GM12892 (cell line): ENCODE measurements around the gene SLC35A5.
A peak's percentile ranks its signal among the peaks of the same experiment; 100 is the strongest.
"Not testable (repeated sequence)": the region's sequence is repeated elsewhere in the genome, so short reads cannot be mapped to it uniquely, and the experiment has no call there.

ENCODE experiments used
- DNase-seq: peaks from one replicate; pipeline ENCODE4 v3.0.0; 2011; ENCODE audit not compliant: insufficient read length
- FAIRE-seq: peaks from 2 replicates; lab custom pipeline; 2011; peaks lifted over from hg19 to GRCh38; lab: Jason Lieb, UNC
- POLR2A ChIP-seq: IDR thresholded peaks from 2 replicates; pipeline ENCODE4 v1.6.1; 2011; ENCODE audit warnings: low read depth, low read length, control low read depth
- POLR2AphosphoS5 ChIP-seq: IDR thresholded peaks from 2 replicates; pipeline ENCODE4 v1.6.1; 2011; ENCODE audit warnings: low read depth, low read length, control low read depth
- TAF1 ChIP-seq: IDR thresholded peaks from 2 replicates; pipeline ENCODE4 v1.6.1; 2011; ENCODE audit warnings: low read depth, mild to moderate bottlenecking, control low read depth, low read length, borderline replicate concordance

Gene SLC35A5

GRCh38 chr3:112555535-112556170, 6.2 kb upstream of the SLC35A5 start:
- no peak for DNase-seq
- FAIRE-seq, result no peak
- no peak for TF ChIP-seq TAF1
- no peak for TF ChIP-seq POLR2A
- no peak for TF ChIP-seq POLR2AphosphoS5

- FAIRE-seq, result no peak
- TF ChIP-seq POLR2A (no peak), POLR2AphosphoS5 (no peak), TAF1 (no peak)
- DNase-seq, result no peak
Measured at GRCh38 chr3:112557976-112558375, 3.9 kb upstream of the SLC35A5 start.

GRCh38 chr3:112560307-112560706, 1.5 kb upstream of the SLC35A5 start:
- FAIRE-seq (no peak), DNase-seq (no peak)
- no peak for TF ChIP-seq POLR2A
- no peak for TF ChIP-seq POLR2AphosphoS5
- no peak for TF ChIP-seq TAF1

- no peak for FAIRE-seq
- TF ChIP-seq POLR2AphosphoS5 (no peak; the same call in 1 of the 2 replicates), POLR2A (no peak), TAF1 (no peak)
- peak; percentile 25 for DNase-seq
Measured at GRCh38 chr3:112560721-112561483, 943 bp upstream of the SLC35A5 start.

DNA sequence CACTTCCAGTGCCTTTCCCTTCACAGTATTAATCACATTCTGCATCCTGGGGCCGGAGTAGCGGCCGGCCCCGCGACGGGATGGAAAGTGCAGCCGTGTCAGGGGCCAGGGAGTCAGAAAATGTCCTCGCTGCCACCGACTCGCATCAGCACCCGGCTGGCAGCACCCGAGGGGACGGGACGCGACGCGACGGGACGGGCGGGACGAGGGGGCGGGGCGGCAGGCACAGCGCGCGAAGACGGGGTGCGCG, 436 bp upstream of the SLC35A5 start:
- DNase-seq (peak; percentile 38), FAIRE-seq (no peak)
- TF ChIP-seq POLR2A (no peak; the same call in 1 of the 2 replicates), TAF1 (no peak)

DNA sequence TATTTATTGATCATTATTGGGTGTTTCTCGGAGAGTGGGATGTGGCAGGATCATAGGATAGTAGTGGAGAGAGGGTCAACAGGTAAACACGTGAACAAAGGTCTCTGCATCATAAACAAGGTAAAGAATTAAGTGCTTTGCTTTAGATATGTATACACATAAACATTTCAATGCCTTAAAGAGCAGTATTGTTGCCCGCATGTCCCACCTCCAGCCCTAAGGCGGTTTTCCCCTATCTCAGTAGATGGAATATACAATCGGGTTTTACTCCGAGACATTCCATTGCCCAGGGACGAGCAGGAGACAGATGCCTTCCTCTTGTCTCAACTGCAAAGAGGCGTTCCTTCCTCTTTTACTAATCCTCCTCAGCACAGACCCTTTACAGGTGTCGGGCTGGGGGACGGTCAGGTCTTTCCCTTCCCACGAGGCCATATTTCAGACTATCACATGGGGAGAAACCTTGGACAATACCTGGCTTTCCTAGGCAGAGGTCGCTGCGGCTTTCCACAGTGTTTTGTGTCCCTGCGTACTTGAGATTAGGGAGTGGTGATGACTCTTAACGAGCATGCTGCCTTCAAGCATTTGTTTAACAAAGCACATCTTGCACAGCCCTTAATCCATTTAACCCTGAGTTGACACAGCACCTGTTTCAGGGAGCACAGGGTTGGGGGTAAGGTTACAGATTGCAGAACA, 2.5 kb downstream of the SLC35A5 start:
- not testable (repeated sequence) for FAIRE-seq, DNase-seq

DNA sequence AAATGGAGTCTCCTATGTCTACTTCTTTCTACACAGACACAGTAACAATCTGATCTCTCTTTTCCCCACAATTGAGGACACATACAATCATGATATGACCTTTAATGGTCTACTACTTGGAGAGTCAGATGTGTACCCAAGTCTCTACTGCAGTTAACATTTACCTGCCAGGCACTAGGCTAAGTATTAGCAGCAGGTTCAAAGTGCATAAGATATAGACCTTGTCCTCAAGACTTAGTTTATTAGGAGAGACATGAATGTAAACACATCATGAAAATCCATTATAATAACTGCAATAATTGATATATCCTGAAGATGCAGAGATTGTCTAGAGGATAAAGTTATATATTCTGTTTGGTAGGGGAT, 3.1 kb downstream of the SLC35A5 start:
- DNase-seq (no peak), FAIRE-seq (no peak)
- TF ChIP-seq POLR2AphosphoS5, result no peak
- no peak for TF ChIP-seq TAF1
- no peak for TF ChIP-seq POLR2A

GRCh38 chr3:112568642-112569041, 6.8 kb downstream of the SLC35A5 start:
- no peak for DNase-seq
- FAIRE-seq, result no peak
- TF ChIP-seq POLR2AphosphoS5 (no peak), POLR2A (no peak), TAF1 (no peak)

DNA sequence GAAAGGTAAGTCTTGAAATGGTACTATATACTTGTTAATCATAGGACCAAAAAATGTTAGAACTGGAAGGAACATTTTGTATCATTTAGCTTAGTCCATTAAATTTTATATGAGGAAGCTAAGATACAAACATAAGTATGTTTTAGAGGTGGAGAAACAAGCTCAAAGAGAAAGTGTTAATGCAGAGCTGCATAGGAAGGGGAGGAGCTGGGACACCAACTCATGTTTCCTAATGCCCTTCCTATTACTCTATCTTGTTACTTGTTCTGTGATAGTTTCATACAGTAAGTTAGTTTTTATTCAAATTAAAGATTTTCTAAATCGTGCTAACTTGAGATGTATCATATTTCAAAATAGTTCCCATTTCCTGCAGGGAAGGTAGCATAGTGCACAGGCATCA, 7.4 kb downstream of the SLC35A5 start:
- no peak for FAIRE-seq
- no peak for TF ChIP-seq POLR2A
- no peak for TF ChIP-seq POLR2AphosphoS5
- TF ChIP-seq TAF1, result no peak
- DNase-seq, result no peak

- no peak for TF ChIP-seq TAF1
- no peak for TF ChIP-seq POLR2AphosphoS5
- TF ChIP-seq POLR2A, result no peak
- no peak for FAIRE-seq
Measured at GRCh38 chr3:112572701-112573100, 10.9 kb downstream of the SLC35A5 start.

DNA sequence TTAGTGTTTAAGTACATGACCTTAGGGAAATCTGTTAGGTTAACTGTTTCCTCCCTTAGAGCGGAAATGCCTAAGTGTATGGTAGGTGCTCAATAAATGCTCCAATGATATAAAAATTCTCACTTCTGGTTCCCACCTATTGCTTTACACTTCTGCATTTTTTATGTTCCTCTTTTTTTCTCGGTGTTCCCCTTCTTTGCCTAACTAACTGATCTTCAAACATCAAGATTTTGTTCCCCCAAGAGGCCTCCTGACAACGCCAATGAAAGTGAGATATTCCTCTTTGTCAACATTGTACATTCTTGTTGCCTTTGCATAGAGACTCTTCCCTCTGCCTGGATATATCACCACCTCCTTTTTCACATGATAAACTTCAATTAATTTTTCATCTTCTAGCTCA, 17.4 kb downstream of the SLC35A5 start:
- TF ChIP-seq POLR2AphosphoS5 (no peak), POLR2A (no peak), TAF1 (no peak)
- no peak for FAIRE-seq
- no peak for DNase-seq

More at GRCh38 chr3:112572701-112573100, 10.9 kb downstream of the SLC35A5 start:
- DNase-seq, result no peak

GRCh38 chr3:112579697-112580096, 17.9 kb downstream of the SLC35A5 start:
- DNase-seq, result no peak
- TF ChIP-seq POLR2AphosphoS5, result no peak
- TF ChIP-seq TAF1, result no peak
- TF ChIP-seq POLR2A, result no peak
- FAIRE-seq, result no peak

DNA sequence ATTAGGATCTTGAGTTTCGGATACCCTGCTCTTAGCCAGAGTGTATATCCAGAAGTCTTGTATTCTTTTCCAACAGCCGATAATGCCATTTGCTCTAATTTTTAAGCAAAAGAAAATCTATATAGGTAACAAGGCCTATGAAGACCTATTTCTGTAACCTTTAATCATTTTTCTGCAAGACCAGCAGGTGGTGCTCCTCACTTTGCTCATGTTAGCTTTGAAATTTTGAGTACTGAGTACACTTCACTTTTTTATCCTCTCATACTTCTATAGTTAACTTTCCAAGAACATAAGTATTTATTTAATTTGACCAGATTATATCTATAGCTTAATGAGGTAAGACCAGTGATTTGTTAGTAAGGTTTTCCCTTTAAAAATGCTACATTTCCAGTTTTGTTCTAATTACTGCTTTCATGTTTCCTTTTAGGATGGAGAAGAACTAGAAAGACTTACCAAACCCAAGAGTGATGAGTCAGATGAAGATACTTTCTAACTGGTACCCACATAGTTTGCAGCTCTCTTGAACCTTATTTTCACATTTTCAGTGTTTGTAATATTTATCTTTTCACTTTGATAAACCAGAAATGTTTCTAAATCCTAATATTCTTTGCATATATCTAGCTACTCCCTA, 20.5 kb downstream of the SLC35A5 start:
- FAIRE-seq, result peak; percentile 53
- TF ChIP-seq POLR2AphosphoS5, result no peak
- TF ChIP-seq TAF1, result no peak
- no peak for TF ChIP-seq POLR2A
- no peak for DNase-seq

- FAIRE-seq, result no peak
- no peak for TF ChIP-seq POLR2A
- TF ChIP-seq POLR2AphosphoS5, result no peak
- TF ChIP-seq TAF1, result no peak
- DNase-seq, result no peak
Measured at GRCh38 chr3:112583105-112583504, 21.3 kb downstream of the SLC35A5 start.
